Chondrocyte (in vitro differentiated cells): ENCODE results near the gene ALAD. TPM values are rescaled to one million over a fixed set of nuclear protein-coding genes. Genes with fewer than 3 reads are reported as not detected.
A peak's percentile ranks its signal among the peaks of the same experiment; 100 is the strongest.

Experiments
- DNase-seq: peaks from one replicate; pipeline ENCODE4 v3.0.0; 2021; ENCODE audit warnings: mixed read lengths, low spot score
- H3K27ac Mint-ChIP-seq: one replicate; pipeline ENCODE4 v1.8.0; 2021; ENCODE audit warnings: mild to moderate bottlenecking, moderate library complexity, mixed read lengths; ENCODE audit not compliant: unreplicated experiment
- H3K27me3 Mint-ChIP-seq: 2 replicates; pipeline ENCODE4 v1.8.0; 2021; ENCODE audit warnings: low read depth, mixed read lengths
- H3K36me3 Mint-ChIP-seq: 2 replicates; pipeline ENCODE4 v1.8.0; 2021; ENCODE audit warnings: low read depth, mixed read lengths
- H3K4me1 Mint-ChIP-seq: 2 replicates; pipeline ENCODE4 v1.8.0; 2021; ENCODE audit warnings: low read depth, mild to moderate bottlenecking, mixed read lengths
- H3K4me3 Mint-ChIP-seq: one replicate; pipeline ENCODE4 v1.8.0; 2021; ENCODE audit warnings: mild to moderate bottlenecking, moderate library complexity, mixed read lengths; ENCODE audit not compliant: unreplicated experiment
- H3K9me3 Mint-ChIP-seq: 2 replicates; pipeline ENCODE4 v1.8.0; 2021; ENCODE audit warnings: low read depth, mixed read lengths
- total RNA-seq: library from RNA; stranded (reverse); gene quantifications from 3 replicates; pipeline ENCODE4 v1.2.1, GENCODE V29; 2021
- TF ChIP-seq, protein P1 (sequence below): fragments of 200-600 bp; sonication (generic); IDR thresholded peaks from 2 replicates; pipeline ENCODE4 v1.5.0; 2021; ENCODE audit warnings: antibody characterized with exemption, mild to moderate bottlenecking, moderate library complexity

Gene ALAD
- total RNA-seq, 1 donor from 2014 or later = 21.8 TPM

DNA sequence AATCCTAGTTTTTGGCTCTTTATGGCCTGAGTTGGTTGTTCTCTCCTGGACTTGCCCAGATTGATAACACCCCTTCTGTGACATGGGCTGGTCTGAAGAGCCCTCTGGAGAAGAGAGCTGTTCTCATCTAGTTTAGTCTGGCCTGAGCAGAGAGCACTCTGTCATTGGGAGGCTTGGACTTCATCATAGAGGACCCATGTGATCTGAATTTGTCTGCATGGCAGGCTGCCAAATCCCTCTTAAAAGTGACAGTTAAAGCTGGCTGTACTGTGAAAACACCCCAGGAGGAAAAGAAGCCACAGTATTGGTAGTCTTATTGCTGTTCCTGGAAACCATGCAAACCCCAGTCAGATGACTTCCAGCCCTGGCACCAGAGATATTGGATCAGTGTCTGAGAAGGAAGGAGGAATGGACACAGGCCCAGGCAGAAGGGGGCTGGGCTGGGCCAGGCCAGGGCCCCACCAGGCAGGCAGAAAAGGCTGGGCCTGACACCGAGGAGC lies 57.3 kb downstream of the ALAD start:
- H3K4me3 Mint-ChIP-seq = no peak overlapping the region
- H3K9me3 Mint-ChIP-seq = no peaks in the 10 kb centered on the region
- TF ChIP-seq, protein P1, sequence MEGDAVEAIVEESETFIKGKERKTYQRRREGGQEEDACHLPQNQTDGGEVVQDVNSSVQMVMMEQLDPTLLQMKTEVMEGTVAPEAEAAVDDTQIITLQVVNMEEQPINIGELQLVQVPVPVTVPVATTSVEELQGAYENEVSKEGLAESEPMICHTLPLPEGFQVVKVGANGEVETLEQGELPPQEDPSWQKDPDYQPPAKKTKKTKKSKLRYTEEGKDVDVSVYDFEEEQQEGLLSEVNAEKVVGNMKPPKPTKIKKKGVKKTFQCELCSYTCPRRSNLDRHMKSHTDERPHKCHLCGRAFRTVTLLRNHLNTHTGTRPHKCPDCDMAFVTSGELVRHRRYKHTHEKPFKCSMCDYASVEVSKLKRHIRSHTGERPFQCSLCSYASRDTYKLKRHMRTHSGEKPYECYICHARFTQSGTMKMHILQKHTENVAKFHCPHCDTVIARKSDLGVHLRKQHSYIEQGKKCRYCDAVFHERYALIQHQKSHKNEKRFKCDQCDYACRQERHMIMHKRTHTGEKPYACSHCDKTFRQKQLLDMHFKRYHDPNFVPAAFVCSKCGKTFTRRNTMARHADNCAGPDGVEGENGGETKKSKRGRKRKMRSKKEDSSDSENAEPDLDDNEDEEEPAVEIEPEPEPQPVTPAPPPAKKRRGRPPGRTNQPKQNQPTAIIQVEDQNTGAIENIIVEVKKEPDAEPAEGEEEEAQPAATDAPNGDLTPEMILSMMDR = no peak
- peak overlapping the region; percentile 92 for H3K27ac Mint-ChIP-seq
- no peak for DNase-seq
- no peaks in the 10 kb centered on the region for H3K36me3 Mint-ChIP-seq
- peaks cover 2% of the 10 kb centered on the region for H3K27me3 Mint-ChIP-seq
- peaks cover 27% of the 10 kb centered on the region for H3K4me1 Mint-ChIP-seq

DNA sequence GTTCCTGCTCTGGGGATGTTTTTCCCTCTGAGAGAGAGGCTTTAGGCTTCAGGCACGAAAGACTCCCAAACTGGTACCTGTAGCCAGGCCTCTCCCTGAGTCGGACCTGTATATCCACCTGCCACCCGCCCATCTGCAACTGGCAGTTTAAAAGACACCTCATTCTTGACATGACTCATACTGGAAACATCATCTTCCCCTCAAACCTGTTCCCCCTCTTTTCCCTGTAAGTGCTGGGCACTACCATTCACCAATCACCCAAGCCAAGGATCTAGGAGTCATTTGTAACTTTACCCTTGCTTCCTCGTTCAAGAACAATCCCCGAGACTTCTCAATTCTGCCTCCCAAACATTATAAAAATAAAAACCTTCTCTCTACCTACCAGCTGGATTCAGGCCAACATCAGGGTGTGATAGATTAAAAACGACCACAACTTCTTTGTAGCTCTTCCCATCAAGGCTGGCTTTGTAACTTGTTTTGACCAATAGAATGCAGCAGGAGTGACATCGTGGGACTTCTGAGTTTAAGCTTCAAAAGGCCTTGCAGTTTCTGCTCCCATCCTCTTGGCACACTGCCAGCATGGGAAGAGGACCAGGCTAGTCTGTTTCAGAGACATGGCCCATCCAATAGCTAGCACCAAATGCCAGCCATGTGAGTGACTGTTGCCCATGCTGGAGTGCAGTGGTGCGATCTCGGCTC lies 59.2 kb downstream of the ALAD start:
- no peaks in the 10 kb centered on the region for H3K9me3 Mint-ChIP-seq
- TF ChIP-seq, protein P1 = no peak
- H3K27me3 Mint-ChIP-seq = no peaks in the 10 kb centered on the region
- H3K36me3 Mint-ChIP-seq = no peaks in the 10 kb centered on the region
- DNase-seq = no peak
- H3K27ac Mint-ChIP-seq = no peak overlapping the region
- peaks cover 27% of the 10 kb centered on the region for H3K4me1 Mint-ChIP-seq
- no peak overlapping the region for H3K4me3 Mint-ChIP-seq

DNA sequence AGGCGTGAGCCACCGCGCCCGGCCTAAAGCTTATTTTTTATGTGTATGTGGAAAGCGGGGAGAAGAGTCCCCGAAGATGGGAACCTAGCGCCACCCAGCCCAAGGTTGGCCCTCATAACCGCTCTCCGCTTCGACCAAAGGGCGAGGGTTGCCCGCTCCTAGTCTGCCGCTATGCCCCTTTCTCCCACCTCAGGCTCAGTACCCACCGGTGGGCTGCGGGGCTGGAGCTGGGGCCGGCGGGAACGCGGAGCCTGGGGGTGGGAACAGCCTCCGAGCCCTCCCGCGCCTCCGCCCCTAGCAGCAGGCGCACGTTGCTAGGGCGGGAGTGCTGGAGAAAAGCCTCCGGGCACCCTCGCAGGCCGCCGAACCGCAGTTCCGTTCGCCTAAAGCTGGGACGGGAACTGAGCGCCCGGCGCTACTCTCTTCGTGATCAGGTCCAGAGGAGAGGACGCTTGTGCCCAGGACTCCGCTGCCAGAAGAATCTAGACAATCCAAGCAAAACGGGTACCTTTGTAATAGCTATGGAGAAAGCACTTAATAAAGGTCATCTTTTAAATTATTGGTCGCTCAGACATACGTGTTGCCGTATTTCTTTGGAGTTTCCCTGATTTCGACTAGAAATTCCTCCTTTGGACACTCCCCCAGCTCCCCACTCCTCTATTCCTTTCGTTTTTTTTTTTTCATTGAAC lies 60.9 kb downstream of the ALAD start, which contains the start of gene WDR31:
Gene WDR31 (minus strand): TSS at position 265 of the 689 bp plus-strand sequence. CDS start 8,253 bp downstream, outside the sequence.
- TF ChIP-seq, protein P1 = peak; percentile 43
- H3K9me3 Mint-ChIP-seq = no peaks in the 10 kb centered on the region
- peak; percentile 96 for DNase-seq
- peak within 1 kb of the TSS; percentile 81 for H3K4me3 Mint-ChIP-seq
- H3K36me3 Mint-ChIP-seq = no peaks in the 10 kb centered on the region
- H3K4me1 Mint-ChIP-seq = peaks cover 27% of the 10 kb centered on the region
- no peaks in the 10 kb centered on the region for H3K27me3 Mint-ChIP-seq
- peak within 1 kb of the TSS; percentile 88 for H3K27ac Mint-ChIP-seq

DNA sequence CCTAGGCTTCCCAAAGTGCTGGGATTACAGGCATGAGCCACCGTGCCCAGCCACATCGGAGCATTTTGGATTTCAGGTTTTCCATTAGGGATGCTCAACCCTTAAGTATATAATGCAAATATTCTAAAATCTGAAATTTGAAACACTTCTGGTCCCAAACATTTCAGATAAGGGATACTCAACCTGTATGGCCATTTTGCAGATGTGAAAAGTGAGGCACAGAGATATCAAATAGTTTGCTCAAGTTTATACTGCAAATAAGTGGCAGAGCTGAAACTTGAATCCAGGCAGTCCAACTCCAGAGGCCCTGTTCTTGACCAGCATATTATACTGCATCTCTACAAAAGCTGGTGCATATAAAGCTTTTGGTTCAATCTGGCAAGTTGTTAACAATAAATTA lies 63.4 kb downstream of the ALAD start:
- H3K27ac Mint-ChIP-seq = no peak overlapping the region
- H3K27me3 Mint-ChIP-seq = no peaks in the 10 kb centered on the region
- DNase-seq = no peak
- no peaks in the 10 kb centered on the region for H3K9me3 Mint-ChIP-seq
- H3K36me3 Mint-ChIP-seq = no peaks in the 10 kb centered on the region
- TF ChIP-seq, protein P1 = no peak
- H3K4me3 Mint-ChIP-seq = no peak overlapping the region
- peaks cover 14% of the 10 kb centered on the region for H3K4me1 Mint-ChIP-seq

Other genes with a start within 250 kb of the ALAD start
- 26.0 to 33.6 TPM (median 27.6 TPM) in 3 replicates for gene FKBP15, start 180.0 kb downstream of the ALAD start, total RNA-seq
- gene SLC31A1, start 179.7 kb downstream of the ALAD start, total RNA-seq = 30.9 to 39.6 TPM (median 38.6 TPM) in 3 replicates
- 18.8 to 25.4 TPM (median 20.1 TPM) in 3 replicates for gene CDC26, start 125.7 kb downstream of the ALAD start, total RNA-seq
- gene PRPF4, start 125.6 kb downstream of the ALAD start, total RNA-seq = 18.2 to 23.7 TPM (median 20.8 TPM) in 3 replicates
- not detected in 3 replicates for gene RNF183, start 97.9 kb downstream of the ALAD start, total RNA-seq
- 1.7 to 2.4 TPM (median 1.8 TPM) in 3 replicates for gene WDR31, start 61.0 kb downstream of the ALAD start, total RNA-seq
- gene BSPRY, start 51.7 kb downstream of the ALAD start, total RNA-seq = not detected in 3 replicates
- gene HDHD3, start 24.3 kb downstream of the ALAD start, total RNA-seq = 9.1 to 10.7 TPM (median 10.2 TPM) in 3 replicates
- 28.4 to 41.7 TPM (median 29.5 TPM) in 3 replicates for gene POLE3, start 9.4 kb upstream of the ALAD start, total RNA-seq
- gene C9orf43, start 9.5 kb upstream of the ALAD start, total RNA-seq = 0.19 to 0.37 TPM in 2 of 3 replicates, not detected in the other
- gene RGS3, start 62.4 kb upstream of the ALAD start, total RNA-seq = 33.8 to 58.2 TPM (median 55.2 TPM) in 3 replicates